Activated gamma-delta T cell treated with Interleukin-2 at 50 U/mL for 16 hours (primary cell): Measurements from ENCODE around the gene COL6A2.
"Not testable (repeated sequence)": the region's sequence is repeated elsewhere in the genome, so short reads cannot be mapped to it uniquely, and the experiment has no call there.

Experiments
- DNase-seq: peaks from one replicate; pipeline ENCODE4 v3.0.0-alpha.2; 2020

The COL6A2 gene

GRCh38 chr21:46126309-46127238, 28.7 kb downstream of the COL6A2 start:
- DNase-seq, result no peak

GRCh38 chr21:46127239-46128105, 29.6 kb downstream of the COL6A2 start:
- no peak for DNase-seq

- DNase-seq, result no peak
Observed at GRCh38 chr21:46128106-46128932, 30.4 kb downstream of the COL6A2 start.

GRCh38 chr21:46128933-46129571, 31.1 kb downstream of the COL6A2 start:
- DNase-seq, result no peak

- DNase-seq, result no peak
Observed at GRCh38 chr21:46129846-46130651, 32.1 kb downstream of the COL6A2 start.

GRCh38 chr21:46130831-46131587, 33.1 kb downstream of the COL6A2 start:
- no peak for DNase-seq

GRCh38 chr21:46131588-46131837, 33.6 kb downstream of the COL6A2 start:
- no peak for DNase-seq

- no peak for DNase-seq
Observed at GRCh38 chr21:46131838-46132651, 34.1 kb downstream of the COL6A2 start.

GRCh38 chr21:46135782-46136395, 38.0 kb downstream of the COL6A2 start:
- no peak for DNase-seq

GRCh38 chr21:46136739-46137349, 38.9 kb downstream of the COL6A2 start:
- DNase-seq, result no peak

- DNase-seq, result no peak
Observed at GRCh38 chr21:46137908-46138307, 40.0 kb downstream of the COL6A2 start.

- no peak for DNase-seq
Observed at GRCh38 chr21:46138383-46138970, 40.6 kb downstream of the COL6A2 start.

- DNase-seq, result no peak
Observed at GRCh38 chr21:46139686-46140085, 41.8 kb downstream of the COL6A2 start.

GRCh38 chr21:46140352-46141003, 42.6 kb downstream of the COL6A2 start:
- DNase-seq, result not testable (repeated sequence)

GRCh38 chr21:46141767-46142581, 44.1 kb downstream of the COL6A2 start:
- no peak for DNase-seq

GRCh38 chr21:46142582-46143473, 44.9 kb downstream of the COL6A2 start:
- DNase-seq, result no peak
